ENCODE results near the gene RPS2.

Gene RPS2

DNA sequence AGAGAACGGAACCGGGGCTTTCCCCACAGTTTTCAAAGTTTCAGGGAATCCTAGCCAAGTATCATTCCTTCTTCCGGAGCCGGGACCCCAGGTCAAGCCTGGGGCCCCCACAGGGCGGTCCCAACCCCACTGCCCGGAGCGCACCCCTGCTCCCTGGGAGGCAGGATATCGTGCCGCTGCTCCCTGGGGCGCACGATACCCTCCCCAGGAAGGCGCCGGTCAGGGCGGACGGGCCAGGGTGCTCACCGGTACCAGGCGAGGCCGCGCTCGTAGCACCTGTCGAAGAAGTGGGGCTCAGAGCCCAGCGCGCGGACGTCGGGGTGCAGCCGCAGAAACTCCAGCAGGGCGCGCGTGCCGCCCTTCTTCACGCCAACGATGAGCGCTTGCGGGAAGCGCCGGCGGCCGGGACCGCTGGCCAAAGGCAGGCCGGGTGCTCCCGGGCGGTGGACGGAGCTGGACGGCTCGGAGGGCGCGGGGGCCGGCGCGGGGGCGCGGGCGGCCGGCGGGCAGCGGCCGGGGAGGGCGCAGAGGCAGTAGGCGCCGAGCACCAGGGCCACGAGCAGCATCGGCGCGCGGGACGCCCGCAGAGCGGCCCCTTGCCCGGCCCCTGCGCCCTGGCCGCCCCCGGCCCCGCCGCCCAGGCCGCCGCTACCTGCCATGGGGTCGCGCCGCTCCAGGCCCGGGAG is 46.8 kb downstream of the RPS2 start:
- no peak for DNase-seq

DNA sequence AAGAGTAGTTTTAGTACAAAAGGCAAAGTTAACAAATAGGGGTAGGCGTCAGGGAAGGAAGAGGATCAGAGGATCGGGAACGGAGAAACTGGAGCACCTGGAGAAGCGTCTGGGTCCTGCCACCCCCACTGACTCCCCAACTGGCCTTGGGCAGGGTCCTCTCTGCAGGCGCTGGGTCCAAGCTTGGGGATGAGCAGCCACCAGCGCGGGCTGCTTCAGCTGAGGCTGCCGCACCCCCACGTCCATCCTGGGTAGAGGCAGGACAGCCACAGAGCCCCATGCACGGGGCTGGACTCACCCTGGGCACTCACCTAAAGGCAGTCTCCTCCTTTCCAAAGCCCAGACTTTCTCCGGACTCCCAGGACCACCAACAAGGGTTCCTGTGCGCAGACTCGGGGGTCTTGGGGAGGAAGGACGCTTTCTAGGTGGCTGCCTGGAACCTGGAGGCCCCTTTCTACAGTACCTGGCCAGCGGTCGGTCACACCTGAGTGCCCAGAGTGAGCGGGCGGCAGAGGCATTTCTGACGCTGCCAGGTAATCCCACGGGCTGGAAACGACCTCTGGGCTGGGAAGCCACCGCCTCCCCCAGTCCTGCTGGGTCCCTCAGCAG is 47.5 kb downstream of the RPS2 start:
- no peak for DNase-seq

DNA sequence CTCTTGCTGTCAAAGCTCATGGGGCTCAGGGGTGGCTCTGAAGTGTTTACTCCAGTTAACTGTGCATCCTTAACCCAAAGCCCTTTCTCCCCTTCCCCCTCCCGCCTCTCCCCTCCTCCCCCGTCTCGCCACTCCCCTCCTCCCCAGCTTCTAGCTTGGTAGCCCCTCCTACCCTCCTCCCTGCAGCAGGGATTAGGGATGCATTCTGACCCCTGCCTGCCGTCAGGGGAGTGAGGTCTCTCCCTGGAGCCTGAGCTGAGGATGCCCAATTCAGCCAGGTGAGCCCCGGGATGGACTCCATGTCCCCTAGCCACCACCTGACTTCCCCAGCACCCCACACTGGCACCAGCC is 48.0 kb downstream of the RPS2 start:
- no peak for DNase-seq

DNA sequence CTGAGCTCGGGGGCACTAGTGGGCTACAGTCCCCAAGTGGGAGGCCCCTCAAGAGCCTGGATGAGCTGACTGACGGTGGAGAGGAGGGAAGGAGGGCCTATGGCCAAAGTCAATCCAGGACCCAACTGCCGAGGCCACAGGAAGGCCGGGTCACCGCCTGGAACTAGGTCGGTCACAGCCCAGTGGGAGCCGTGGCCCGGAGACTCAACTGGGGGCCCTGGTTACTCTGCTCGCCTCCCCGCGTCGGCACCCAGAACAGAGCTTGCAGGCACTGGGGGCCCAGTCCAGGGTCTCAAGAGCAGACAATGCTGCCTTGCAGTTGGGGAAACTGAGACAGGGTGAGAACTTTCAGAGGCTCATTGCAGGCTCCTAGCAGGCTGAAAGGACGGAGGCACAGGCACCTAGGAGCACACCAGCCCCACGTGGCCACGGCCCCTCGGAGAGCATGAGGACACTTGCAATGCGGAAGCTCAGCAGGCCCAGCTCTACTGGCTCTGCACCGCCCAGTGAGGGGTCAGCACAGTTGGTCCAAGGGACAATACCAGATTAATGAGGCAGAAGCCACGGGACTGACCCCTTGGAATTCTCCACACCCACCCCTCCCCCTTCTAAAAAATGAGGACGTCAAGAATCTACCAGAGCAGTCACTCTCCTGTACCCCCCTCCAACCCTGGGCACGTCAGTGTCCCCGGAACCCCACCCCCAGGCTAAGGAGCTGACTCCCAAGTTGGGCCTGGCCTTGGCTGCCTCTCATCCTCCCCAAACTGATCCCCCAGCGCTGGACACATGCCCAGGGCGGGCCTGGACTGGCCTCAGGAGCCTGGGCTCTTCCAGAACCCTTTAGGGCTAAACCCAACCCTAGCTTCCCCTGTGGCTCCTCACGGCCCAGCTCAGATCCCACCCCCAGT is 48.6 kb downstream of the RPS2 start:
- no peak for DNase-seq

DNA sequence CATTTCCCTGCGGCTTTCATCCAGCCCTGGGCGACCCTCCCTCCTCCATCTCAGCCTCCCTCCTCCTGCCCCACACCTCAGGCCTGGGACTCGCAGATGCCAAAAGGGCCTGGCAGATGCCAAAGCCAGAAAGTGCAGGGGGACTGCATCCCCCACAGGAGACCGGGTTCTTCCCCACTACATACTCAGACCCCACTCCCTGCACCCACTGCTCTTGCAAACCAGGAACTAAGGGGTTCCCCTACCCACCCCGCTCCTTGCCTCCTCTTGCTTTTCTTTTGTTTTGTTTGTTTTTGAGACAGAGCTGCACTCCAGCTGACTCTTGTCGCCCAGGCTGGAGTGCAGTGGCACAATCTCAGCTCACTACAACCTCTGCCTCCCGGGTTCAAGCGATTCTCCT is 49.6 kb downstream of the RPS2 start:
- no peak for DNase-seq

DNA sequence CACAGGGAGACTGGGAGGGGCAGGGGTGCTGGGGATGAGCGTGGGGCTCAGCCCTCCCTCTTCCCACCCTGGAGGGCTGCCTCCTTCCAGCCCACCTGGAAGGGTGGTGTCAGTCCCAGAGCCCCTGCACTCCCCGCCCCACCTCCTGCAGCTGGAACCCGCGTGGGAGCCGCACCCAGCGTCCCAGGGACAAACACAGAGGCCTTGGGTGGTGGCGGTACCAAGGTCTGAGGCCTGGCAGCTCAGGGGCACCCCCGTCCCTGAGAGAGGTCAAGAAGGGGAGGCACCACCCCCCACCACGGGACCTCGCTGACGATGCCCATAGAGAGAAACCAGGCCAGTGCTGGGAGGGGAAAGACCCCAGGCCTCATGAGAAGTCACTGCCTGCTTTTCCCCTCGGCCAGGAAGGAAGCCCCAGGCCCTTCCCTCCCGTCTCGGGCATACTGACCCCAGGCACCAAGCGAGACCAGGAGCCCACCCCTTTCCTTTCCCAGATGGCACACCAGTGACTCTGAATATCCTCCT is 50.5 kb downstream of the RPS2 start:
- DNase-seq: no peak

DNA sequence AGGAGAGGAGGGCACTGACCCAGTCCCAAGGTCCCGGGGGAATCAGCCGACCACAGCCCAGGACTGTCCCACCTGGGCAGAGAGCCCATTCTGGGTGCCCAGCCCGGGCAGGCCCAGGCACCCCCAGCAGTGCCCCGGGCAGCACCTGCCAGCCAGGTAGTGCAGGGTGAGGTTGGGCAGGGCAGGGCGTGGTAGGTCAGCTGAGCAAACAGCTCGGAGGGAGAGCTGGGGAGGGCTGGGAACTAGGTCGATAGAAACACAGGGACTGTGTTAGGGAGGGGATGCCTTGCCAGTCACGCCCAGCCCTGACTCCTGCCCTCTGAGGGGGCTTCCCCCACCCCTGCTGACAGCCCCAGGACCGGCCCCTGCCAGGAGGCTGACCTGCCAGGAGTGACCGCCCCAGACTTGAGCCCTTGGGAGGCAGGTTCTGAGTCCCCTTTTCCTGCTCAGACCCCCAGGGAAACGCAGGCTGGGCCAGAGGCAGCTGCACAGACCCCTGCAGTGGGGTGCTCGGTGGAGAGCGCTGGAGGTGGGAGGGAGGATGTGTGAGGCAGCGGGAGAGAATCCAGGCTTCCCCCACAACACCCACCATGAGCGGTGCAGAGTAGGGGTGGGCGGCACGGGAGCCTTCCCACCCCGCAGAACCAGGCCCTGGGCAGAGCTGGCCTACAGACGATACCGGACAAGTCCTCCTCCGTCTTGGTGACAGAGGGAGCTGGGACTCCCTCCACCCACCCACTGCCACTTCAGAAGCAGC is 51.1 kb downstream of the RPS2 start:
- DNase-seq: no peak

DNA sequence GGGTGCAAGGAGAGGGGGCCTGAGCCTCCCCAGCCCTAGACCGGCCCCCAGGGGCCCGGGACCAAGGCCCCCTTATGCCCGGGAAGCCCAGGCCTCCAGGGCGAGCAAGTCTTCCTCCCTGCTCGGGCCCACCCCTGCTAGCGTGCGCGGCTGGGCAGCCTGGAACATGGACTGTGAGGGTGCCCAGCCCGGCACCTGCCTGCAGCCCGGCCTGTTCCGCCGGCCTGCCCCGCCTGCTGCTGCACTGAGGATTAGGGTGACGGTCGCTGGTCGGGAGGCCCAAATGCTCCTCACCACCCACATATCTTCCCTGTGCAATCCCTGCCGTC is 52.4 kb downstream of the RPS2 start:
- no peak for DNase-seq
